HG03571 (cell line): Measurements from ENCODE around the gene KLHL20.
"Not testable (repeated sequence)": the region's sequence is repeated elsewhere in the genome, so short reads cannot be mapped to it uniquely, and the experiment has no call there.

ENCODE experiments used
- ATAC-seq: cut with Tn5 transposase; IDR thresholded peaks from one replicate; pipeline ENCODE4 v1.9.1; 2021; ENCODE audit not compliant: unreplicated experiment

KLHL20 gene

DNA sequence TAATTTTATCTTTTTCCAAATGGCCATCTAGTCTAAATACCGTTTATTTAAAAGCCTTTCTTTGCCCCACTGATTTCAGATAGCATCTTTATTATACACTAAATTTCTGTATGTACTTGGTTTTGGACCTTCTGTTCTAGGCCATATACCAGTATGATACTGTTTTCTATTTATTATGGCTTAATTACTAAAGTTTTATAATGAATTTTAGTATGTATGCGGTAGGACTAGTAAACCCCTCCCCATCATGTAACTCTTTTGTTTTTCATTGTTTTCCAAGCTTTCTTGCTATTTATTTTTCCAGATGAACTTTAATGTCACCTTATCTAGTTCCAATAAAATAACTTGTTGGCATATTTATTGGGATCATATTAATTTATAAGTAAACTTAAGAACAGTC, 29.9 kb downstream of the KLHL20 start:
- ATAC-seq: no peak

DNA sequence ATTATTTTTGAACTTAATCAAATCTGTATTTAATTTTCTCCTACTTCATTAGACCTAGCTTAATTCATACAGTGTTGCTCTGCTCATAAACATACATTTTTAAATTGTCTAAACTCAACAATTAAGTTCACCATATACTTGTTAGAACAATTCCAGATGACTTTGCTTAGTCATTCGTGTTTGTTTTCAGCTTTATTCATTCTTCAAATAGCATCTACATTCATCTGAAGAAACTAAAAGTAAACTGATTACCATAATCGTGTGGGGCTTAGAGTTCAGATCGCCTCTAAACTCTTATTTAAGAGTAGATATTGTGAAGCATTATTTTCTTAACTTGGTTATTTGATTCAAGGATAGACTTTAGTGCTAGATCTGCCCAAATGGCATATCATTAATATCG, 34.4 kb downstream of the KLHL20 start:
- ATAC-seq: no peak

- no peak for ATAC-seq
These were observed 39.0 kb downstream of the KLHL20 start for GRCh38 chr1:173753830-173754229.

GRCh38 chr1:173757666-173758065, 42.9 kb downstream of the KLHL20 start:
- ATAC-seq: no peak

GRCh38 chr1:173758110-173758509, 43.3 kb downstream of the KLHL20 start:
- ATAC-seq: no peak

DNA sequence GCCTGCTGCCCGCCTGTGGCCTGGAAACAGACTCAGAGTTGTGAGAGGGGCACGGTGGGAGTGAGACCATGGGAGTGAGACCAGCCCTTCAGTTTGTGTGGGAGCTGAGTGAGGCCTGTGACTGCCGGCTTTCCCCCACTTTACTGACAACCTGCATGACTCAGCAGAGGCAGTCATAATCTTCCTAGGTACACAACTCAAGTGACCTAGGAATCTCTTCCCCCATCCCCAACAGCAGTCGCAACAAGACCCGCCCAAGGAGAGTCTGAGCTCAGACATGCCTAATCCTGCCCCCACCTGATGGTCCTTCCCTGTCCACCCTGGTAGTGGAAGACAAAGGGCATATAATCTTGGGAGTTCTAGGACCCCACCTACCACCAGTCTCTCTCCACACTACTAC, 44.2 kb downstream of the KLHL20 start:
- no peak for ATAC-seq

DNA sequence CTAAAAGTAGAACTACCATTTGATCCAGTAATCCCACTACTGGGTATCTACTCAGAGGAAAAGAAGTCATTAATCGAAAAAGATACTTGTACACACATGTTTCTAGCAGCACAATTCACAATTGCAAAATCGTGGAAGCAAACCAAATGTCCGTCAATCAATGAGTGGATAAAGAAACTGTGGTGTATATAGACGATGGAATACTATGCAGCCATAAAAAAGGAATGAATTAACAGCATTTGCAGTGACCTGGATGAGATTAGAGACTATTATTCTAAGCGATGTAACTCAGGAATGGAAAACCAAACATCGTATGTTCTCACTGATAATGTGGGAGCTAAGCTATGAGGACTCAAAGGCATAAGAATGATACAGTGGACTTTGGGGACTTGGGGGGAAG, 49.5 kb downstream of the KLHL20 start:
- not testable (repeated sequence) for ATAC-seq

- no peak for ATAC-seq
These were observed 53.4 kb downstream of the KLHL20 start for GRCh38 chr1:173768206-173768605.

DNA sequence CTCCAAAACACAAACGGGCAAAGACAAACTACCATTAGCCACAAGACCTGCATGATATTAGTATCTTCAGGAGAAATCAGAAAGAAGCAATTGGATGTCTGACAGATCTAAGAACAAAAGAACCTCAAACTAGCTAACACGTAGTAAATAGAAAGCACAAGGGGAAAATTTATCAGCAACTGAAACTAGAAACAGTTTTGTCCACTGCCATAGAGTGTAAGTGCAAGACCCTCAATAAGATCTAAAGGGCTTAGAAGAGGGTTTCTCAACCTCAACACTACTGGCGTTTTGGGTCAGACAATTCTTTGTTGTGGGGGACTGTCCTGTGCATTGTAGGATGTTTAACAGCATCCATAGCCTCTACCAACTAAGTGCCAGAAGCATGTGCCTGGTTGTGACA, 54.0 kb downstream of the KLHL20 start:
- ATAC-seq: no peak

- not testable (repeated sequence) for ATAC-seq
These were observed 55.5 kb downstream of the KLHL20 start for GRCh38 chr1:173770330-173770729.

DNA sequence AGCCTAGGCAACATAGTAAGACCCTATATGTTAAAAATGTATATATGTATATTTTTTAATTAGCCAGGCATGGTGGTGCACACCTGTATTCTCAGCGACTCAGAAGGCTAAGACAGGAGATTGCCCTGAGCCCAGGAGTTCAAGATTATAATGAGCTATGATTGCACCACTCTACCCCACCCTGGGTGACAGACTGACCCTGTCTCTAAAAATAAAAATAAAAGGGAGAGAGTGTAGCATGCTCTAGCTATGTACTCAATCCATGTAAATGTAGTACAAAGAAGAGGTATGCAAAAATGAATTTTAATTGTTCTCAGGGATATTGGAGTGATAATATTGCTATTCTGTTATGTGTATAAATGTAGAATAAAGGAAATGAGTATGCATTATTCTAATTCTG, 56.8 kb downstream of the KLHL20 start:
- ATAC-seq: no peak

DNA sequence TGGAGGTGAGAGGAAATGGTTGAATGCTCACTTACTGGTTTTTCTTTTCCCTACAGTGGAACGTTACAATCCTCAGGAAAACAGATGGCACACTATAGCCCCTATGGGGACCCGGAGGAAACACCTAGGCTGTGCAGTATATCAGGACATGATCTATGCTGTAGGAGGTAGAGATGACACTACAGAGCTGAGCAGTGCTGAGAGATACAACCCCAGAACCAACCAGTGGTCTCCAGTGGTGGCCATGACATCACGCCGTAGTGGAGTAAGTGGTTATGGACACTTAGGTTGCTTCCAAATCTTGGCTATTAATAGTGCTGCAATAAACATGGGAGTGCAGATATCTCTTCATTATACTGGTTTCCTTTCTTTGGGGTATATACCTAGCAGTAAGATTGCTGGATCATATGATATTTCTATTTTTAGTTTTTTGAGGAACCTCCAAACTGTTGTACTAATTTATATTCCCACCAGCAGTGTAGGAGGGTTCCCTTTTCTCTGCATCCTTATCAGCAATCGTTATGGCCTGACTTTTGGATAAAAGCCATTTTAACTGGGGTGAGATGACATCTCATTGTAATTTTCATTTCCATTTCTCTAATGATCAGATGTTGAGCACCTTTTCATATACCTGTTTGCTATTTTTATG, 60.9 kb downstream of the KLHL20 start:
- ATAC-seq: no peak

DNA sequence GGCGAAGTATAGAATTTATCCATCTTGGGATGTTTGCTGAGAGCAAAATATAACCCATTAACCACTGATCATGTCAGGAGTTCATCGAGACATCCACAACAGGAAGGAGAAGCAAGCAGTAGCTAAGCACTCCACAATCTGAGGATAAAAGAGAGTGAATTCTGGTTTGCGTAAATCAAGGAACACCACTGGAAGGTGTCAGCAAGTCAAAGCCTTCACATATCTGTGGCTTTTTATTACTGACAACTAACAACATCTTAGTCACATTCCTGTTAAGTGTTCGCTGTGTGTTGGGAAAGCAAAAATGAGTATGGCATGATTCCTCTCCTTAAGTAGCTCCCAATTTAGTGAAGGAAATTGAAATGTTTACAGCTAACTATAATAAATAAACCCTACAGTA, 65.2 kb downstream of the KLHL20 start:
- ATAC-seq: no peak

- ATAC-seq: no peak
These were observed 70.2 kb downstream of the KLHL20 start for GRCh38 chr1:173784997-173785396.

- ATAC-seq: no peak
These were observed 75.1 kb downstream of the KLHL20 start for GRCh38 chr1:173789841-173790240.

- no peak for ATAC-seq
These were observed 83.3 kb downstream of the KLHL20 start for GRCh38 chr1:173798078-173798477.

DNA sequence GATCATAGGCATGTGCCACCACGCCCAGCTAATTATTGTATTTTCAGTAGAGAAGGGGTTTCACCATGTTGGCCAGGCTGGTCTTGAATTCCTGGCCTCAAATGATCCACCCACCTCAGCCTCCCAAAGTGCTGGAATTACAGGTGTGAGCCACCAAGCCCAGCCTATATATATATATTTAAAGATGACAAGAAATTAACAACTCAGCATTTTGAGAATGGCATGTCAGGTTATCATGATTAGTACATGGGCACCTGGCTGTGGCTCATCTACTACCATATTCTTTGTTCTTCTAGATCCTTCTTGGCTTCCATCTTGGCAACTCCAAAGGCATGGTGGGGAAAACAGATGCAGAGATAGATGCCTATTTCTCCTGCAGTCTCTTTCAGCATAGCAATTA, 85.2 kb downstream of the KLHL20 start:
- not testable (repeated sequence) for ATAC-seq

DNA sequence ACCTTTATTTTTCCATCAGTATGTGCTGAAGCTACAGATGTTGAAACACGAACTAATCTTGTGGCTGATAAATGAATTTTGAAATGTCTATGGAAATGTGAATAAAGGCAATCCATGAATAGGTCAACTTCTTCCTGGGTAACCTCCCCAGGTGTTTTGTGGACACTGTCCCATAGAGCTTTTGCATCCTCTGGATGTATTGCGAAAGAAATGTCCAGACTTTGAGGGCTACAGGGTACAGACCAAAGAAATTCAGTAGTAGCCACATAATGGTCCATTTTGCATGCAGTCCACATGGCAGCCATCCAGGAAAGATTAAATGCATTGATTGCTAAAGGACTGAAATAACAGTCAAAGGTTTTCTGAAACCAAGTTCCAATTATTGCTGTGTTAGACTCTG, 88.2 kb downstream of the KLHL20 start:
- ATAC-seq: no peak

GRCh38 chr1:173813654-173814053, 98.9 kb downstream of the KLHL20 start:
- not testable (repeated sequence) for ATAC-seq

- ATAC-seq: no peak
These were observed 103.7 kb downstream of the KLHL20 start for GRCh38 chr1:173818459-173818858.

GRCh38 chr1:173821680-173822079, 106.9 kb downstream of the KLHL20 start:
- ATAC-seq: no peak

DNA sequence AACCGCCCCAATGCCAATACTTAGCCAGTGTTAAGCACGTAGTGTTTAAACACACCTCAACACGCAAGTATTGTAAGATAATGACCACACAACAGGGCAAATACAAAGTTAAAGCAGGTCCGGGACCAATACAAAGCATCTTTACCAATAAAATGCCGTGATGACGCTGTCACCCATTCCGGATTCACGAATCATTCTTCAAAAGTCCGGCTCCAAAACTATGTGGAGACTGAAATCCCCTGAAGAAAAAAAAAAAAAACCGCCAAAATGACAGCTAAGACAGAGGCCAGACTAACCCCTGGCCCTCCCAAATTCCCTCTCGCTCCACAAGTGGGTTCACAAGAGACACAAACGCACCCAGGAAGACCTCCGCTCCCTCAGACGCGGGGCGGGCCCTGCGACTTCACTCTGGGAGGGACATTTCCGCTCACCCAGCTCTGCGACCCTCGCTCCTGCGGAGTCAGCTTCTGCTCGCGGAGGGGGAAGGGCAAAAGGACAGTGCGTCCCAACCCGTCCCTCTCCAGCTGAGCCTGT, 109.1 kb downstream of the KLHL20 start:
- ATAC-seq: peak; percentile 44
